Ishikawa (cell line): ENCODE results near the gene DCAF6.

ENCODE experiments used
- CEBPB ChIP-seq: IDR thresholded peaks from 2 replicates; pipeline ENCODE4 v1.6.1; 2012
- CREB1 ChIP-seq: IDR thresholded peaks from 2 replicates; pipeline ENCODE4 v1.6.1; 2012; ENCODE audit warnings: low read depth
- EGR1 ChIP-seq: IDR thresholded peaks from 2 replicates; pipeline ENCODE4 v1.6.1; 2012
- EP300 ChIP-seq: IDR thresholded peaks from 2 replicates; pipeline ENCODE4 v1.6.1; 2012; ENCODE audit warnings: borderline replicate concordance
- FOXM1 ChIP-seq: IDR thresholded peaks from 2 replicates; pipeline ENCODE4 v1.6.1; 2012; ENCODE audit warnings: low read depth, borderline replicate concordance
- NFIC ChIP-seq: IDR thresholded peaks from 2 replicates; pipeline ENCODE4 v1.6.1; 2012
- RAD21 ChIP-seq: IDR thresholded peaks from 2 replicates; pipeline ENCODE4 v1.6.1; 2012; ENCODE audit warnings: low read depth
- TAF1 ChIP-seq: IDR thresholded peaks from 2 replicates; pipeline ENCODE4 v1.6.1; 2012; ENCODE audit warnings: low read depth, mild to moderate bottlenecking
- TCF12 ChIP-seq: IDR thresholded peaks from 2 replicates; pipeline ENCODE4 v1.6.1; 2012; ENCODE audit warnings: low read depth
- TEAD4 ChIP-seq: IDR thresholded peaks from 2 replicates; pipeline ENCODE4 v1.6.1; 2012
- YY1 ChIP-seq: IDR thresholded peaks from 2 replicates; pipeline ENCODE4 v1.6.1; 2012; ENCODE audit warnings: low read depth
- ZBTB7A ChIP-seq: IDR thresholded peaks from 2 replicates; pipeline ENCODE4 v1.6.1; 2012; ENCODE audit warnings: low read depth
- TF ChIP-seq, protein P1 (sequence below): IDR thresholded peaks from 2 replicates; pipeline ENCODE4 v1.6.1; 2012; ENCODE audit warnings: low read depth, mild to moderate bottlenecking
- TF ChIP-seq, protein P2 (sequence below): IDR thresholded peaks from 2 replicates; pipeline ENCODE4 v1.6.1; 2012
- TF ChIP-seq, protein P3 (sequence below): IDR thresholded peaks from 2 replicates; pipeline ENCODE4 v1.6.1; 2012

The DCAF6 gene

DNA sequence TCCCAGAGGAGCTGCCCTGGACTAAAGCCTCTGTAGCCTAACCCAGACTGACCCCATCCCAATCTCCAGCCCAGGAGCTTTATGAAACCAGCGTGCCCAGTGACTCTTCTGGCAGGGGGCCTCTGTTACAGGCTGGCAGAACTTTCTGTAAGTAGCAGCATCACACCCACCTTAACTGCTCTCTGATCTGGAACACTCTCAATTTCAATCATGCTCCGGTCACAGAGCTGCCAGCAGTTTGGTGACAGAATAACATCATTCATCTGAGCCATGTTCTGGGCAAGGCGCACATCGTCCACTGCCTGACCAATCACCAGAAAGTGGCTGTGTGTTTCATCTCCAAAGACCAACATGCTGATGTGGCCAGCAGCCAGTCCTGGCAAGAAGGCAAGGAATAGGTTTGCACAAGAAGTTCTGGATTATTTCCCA, 37.2 kb upstream of the DCAF6 start:
- TF ChIP-seq TEAD4 (no peak), FOXM1 (no peak)

DNA sequence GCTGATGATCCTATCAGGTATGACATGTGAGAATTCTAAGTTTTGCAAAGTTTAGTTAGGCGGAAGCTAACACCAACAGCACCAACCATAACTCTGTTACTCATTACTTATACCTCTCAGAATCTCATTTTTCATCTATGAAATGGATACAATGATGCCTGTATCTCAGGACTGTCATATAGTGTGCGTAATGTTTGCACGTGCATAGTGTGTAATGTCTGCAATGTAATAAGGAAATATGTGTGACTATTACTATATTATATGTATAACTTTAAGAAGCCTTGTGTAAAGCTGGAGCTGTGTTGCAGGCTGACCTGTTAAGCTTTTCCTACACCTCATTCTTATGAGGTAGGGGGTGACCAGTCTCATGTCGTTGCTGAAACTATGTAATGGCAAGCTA, 35.6 kb upstream of the DCAF6 start:
- TF ChIP-seq NFIC (no peak), TCF12 (no peak)

- no peak for TF ChIP-seq NFIC
- TF ChIP-seq FOXM1, result no peak
- TF ChIP-seq EP300, result no peak
- TF ChIP-seq TCF12, result no peak
- TF ChIP-seq CEBPB, result no peak
- TF ChIP-seq CREB1, result no peak
- TF ChIP-seq, protein P1, sequence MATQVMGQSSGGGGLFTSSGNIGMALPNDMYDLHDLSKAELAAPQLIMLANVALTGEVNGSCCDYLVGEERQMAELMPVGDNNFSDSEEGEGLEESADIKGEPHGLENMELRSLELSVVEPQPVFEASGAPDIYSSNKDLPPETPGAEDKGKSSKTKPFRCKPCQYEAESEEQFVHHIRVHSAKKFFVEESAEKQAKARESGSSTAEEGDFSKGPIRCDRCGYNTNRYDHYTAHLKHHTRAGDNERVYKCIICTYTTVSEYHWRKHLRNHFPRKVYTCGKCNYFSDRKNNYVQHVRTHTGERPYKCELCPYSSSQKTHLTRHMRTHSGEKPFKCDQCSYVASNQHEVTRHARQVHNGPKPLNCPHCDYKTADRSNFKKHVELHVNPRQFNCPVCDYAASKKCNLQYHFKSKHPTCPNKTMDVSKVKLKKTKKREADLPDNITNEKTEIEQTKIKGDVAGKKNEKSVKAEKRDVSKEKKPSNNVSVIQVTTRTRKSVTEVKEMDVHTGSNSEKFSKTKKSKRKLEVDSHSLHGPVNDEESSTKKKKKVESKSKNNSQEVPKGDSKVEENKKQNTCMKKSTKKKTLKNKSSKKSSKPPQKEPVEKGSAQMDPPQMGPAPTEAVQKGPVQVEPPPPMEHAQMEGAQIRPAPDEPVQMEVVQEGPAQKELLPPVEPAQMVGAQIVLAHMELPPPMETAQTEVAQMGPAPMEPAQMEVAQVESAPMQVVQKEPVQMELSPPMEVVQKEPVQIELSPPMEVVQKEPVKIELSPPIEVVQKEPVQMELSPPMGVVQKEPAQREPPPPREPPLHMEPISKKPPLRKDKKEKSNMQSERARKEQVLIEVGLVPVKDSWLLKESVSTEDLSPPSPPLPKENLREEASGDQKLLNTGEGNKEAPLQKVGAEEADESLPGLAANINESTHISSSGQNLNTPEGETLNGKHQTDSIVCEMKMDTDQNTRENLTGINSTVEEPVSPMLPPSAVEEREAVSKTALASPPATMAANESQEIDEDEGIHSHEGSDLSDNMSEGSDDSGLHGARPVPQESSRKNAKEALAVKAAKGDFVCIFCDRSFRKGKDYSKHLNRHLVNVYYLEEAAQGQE, result no peak
- TF ChIP-seq, protein P2, sequence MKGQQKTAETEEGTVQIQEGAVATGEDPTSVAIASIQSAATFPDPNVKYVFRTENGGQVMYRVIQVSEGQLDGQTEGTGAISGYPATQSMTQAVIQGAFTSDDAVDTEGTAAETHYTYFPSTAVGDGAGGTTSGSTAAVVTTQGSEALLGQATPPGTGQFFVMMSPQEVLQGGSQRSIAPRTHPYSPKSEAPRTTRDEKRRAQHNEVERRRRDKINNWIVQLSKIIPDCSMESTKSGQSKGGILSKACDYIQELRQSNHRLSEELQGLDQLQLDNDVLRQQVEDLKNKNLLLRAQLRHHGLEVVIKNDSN, result no peak
- no peak for TF ChIP-seq YY1
- TF ChIP-seq TEAD4, result no peak
- TF ChIP-seq, protein P3, sequence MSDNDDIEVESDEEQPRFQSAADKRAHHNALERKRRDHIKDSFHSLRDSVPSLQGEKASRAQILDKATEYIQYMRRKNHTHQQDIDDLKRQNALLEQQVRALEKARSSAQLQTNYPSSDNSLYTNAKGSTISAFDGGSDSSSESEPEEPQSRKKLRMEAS, result no peak
Observed at GRCh38 chr1:167904652-167905130, 31.8 kb upstream of the DCAF6 start.

DNA sequence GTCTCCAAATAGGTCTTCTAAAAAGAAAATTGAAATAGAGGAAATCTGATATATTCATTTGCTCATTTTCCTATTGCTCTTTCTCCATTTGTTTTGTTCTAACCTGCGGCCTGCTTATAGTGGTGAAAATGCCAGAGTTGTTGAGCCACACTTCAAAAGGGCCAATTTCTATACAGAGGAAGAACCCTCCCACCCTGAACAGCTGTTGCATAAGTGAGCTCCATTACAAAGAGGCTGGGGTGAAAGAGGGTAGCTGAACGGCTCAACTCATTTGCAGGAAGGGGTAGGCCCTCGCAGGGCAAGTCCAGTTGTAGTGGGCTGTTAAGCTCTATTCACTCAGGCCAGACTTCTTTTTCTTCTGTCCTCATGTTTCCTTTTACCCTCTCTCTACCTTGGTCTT, 31.3 kb upstream of the DCAF6 start:
- no peak for TF ChIP-seq CEBPB
- no peak for TF ChIP-seq RAD21
- no peak for TF ChIP-seq EP300
- no peak for TF ChIP-seq YY1
- TF ChIP-seq EGR1, result no peak
- TF ChIP-seq FOXM1, result no peak
- TF ChIP-seq, protein P2, result no peak
- no peak for TF ChIP-seq ZBTB7A
- TF ChIP-seq TAF1, result no peak
- no peak for TF ChIP-seq NFIC
- TF ChIP-seq, protein P1, result no peak
- no peak for TF ChIP-seq CREB1
- TF ChIP-seq TEAD4, result no peak
- TF ChIP-seq, protein P3, result no peak
- no peak for TF ChIP-seq TCF12

- TF ChIP-seq NFIC (no peak), EGR1 (no peak), CEBPB (no peak)
- TF ChIP-seq, protein P1, result no peak
- TF ChIP-seq, protein P2, result no peak
Observed at GRCh38 chr1:167905671-167906070, 30.8 kb upstream of the DCAF6 start.
